ENCODE results near the gene MRPL42. TPM values are rescaled to one million over a fixed set of nuclear protein-coding genes. Genes with fewer than 3 reads are reported as not detected.

MRPL42 gene
- total and polyA plus RNA-seq, 2 of the 4 experiments (the other 2 are of a cell fraction): 64.2 to 90.7 TPM

- POLR2A ChIA-PET (ENCODE audit: unreplicated experiment): no interaction called here
These were observed 54.1 kb downstream of the MRPL42 start for GRCh38 chr12:93521225-93522080.

More at GRCh38 chr12:93521225-93522080, 54.1 kb downstream of the MRPL42 start:
- H3K4me1 ChIP-seq (ENCODE audit: control insufficient read depth, insufficient read depth, low read length): no peaks in the 10 kb centered on the region; the same call in none of the 2 replicates
- CTCF ChIA-PET: no interaction called here
- no peak overlapping the region for H2BK15ac ChIP-seq (ENCODE audit: low read depth, low read length)
- H4K20me1 ChIP-seq (ENCODE audit: insufficient read depth, low read length): no peaks in the 10 kb centered on the region
- intact Hi-C loops (cut with micrococcal nuclease): no loop called here
- TF ChIP-seq MAFK (IDR thresholded peaks at IDR 0.05; ENCODE audit: low read depth, low read length): no peak
- TF ChIP-seq CHD1 (IDR thresholded peaks at IDR 0.05; ENCODE audit: low read depth, low read length): no peak
- no peak for TF ChIP-seq BHLHE40 (IDR thresholded peaks at IDR 0.05; ENCODE audit: low read depth, low read length)
- no peak for TF ChIP-seq RFX5 (IDR thresholded peaks at IDR 0.05; ENCODE audit: low read depth, low read length)
- TF ChIP-seq POLR2A (IDR thresholded peaks at IDR 0.05; ENCODE audit: low read depth, low read length): no peak
- no peak for TF ChIP-seq ELK1 (IDR thresholded peaks at IDR 0.05; ENCODE audit: borderline replicate concordance, low read depth, low read length)
- no peak for TF ChIP-seq MAZ (IDR thresholded peaks at IDR 0.05; ENCODE audit: borderline replicate concordance, low read depth, low read length)
- TF ChIP-seq NFE2L2 (IDR thresholded peaks at IDR 0.05; ENCODE audit: low read depth, low read length): no peak
- H2AFZ ChIP-seq (replicated peaks; ENCODE audit: low read length, poor library complexity): no peak overlapping the region
- H3K4ac ChIP-seq (ENCODE audit: low read depth, low read length): no peak overlapping the region
- no peaks in the 10 kb centered on the region for H3K79me1 ChIP-seq (ENCODE audit: low read depth in 1 of 2, low read length in 2 of 2)
- H2BK5ac ChIP-seq (ENCODE audit: low read depth, low read length, poor library complexity, severe bottlenecking): no peak overlapping the region
- WGBS, 2 experiments (ENCODE audit: extremely low coverage in 2 of 2, insufficient read length in 1 of 2): no CpG with 5 or more reads among the region's 6 CpGs
- no peaks in the 10 kb centered on the region for H3K9me3 ChIP-seq (ENCODE audit: control insufficient read depth, insufficient read depth, low read length)
- ATAC-seq (ENCODE audit: low read depth) (no peak), DNase-seq (peak; percentile 19)
- H2AK5ac ChIP-seq (ENCODE audit: low read depth, low read length): no peak overlapping the region
- H2BK20ac ChIP-seq (ENCODE audit: low read depth, low read length): no peak overlapping the region
- H3K36me3 ChIP-seq (ENCODE audit: control insufficient read depth, insufficient read depth, low read length): no peaks in the 10 kb centered on the region
- no peak overlapping the region for H4K5ac ChIP-seq (ENCODE audit: low read depth, low read length)
- no peak overlapping the region for H4K8ac ChIP-seq (ENCODE audit: low read depth in 2 of 2, low read length in 2 of 2)
- H3K4me3 ChIP-seq (ENCODE audit: insufficient read depth, low read depth, low read length): no peak overlapping the region
- 0 out of 2 replicates have a peak overlapping the region, but pooled peaks have one; percentile 6 for H3K14ac ChIP-seq (replicated peaks; ENCODE audit: low read depth, low read length)
- no peak overlapping the region for H2AK9ac ChIP-seq (replicated peaks; ENCODE audit: low read depth, low read length, poor library complexity)
- H3K9me1 ChIP-seq (ENCODE audit: insufficient read depth, low read length): peaks cover 8% of the 10 kb centered on the region
- H3K27me3 ChIP-seq (ENCODE audit: control insufficient read depth, insufficient read depth, low read length): no peaks in the 10 kb centered on the region
- H2BK120ac ChIP-seq (ENCODE audit: low read depth, low read length): no peak overlapping the region
- no peak overlapping the region for H4K91ac ChIP-seq (ENCODE audit: insufficient read depth, low read depth, low read length)
- dilution Hi-C loops (cut with HindIII; ENCODE audit: low sequenced_read_pairs, unreplicated experiment): no loop called here
- H3K18ac ChIP-seq (ENCODE audit: low read depth, low read length): no peak overlapping the region
- no peak overlapping the region for H3K9ac ChIP-seq (ENCODE audit: low read depth, low read length)
- in situ Hi-C loops (cut with MboI; ENCODE audit: low sequenced_read_pairs): no loop called here
- no peak overlapping the region for H3K56ac ChIP-seq (ENCODE audit: extremely low read depth, insufficient read depth, low read length)
- H3K4me2 ChIP-seq (ENCODE audit: low read depth, low read length): peak overlapping the region; percentile 13; the same call in 1 of the 2 replicates
- BruUV-seq (replicated peaks): no TSS peak
- no peak overlapping the region for H3K27ac ChIP-seq (ENCODE audit: insufficient read depth, low read length)
- no peak overlapping the region for H3K23ac ChIP-seq (ENCODE audit: low read depth, low read length)
